ENCODE measurements around the gene AKR1C1. TPM values are rescaled to one million over a fixed set of nuclear protein-coding genes. Genes with fewer than 3 reads are reported as not detected.
A peak's percentile ranks its signal among the peaks of the same experiment; 100 is the strongest.
"Not testable (repeated sequence)": the region's sequence is repeated elsewhere in the genome, so short reads cannot be mapped to it uniquely, and the experiment has no call there.

The AKR1C1 gene
- total RNA-seq, 2 donors from 2014 or later = 60.3 to 174 TPM

DNA sequence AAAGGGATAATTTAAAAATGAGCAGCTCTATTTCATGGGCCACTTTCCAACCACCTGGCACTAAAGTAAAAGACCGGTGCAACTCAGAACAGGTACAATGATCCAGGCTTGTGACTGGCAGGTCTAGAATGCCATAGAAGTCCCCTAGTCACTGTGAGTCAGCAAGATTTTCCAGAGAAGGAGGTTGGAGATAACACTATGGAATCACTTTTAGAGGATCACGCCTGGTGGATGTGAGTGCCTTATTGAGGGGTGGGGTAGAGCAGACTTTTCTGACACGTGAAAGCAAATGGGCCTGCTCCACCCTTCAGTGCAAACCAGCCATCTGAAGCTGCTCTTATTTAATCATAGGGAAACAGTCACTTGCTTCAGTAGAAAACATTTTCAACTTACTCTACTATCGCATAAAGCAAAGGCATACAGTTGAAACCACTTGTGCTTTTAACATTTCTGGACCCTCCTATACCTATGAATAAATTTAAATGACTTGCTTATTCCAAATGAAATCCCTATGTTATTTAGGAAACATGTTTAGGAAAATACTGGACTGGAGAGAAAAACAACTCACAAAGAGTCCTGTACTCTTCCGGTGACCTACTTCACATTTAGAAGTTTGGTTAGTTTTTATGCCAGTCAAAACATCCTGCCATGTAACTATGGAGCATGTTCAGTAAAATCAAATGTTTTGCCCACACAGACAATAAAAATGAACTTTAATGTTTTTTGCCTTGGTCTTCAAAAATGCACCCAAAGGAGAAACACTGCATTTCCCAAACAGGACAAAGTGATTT lies 21.5 kb upstream of the AKR1C1 start:
- no peak for DNase-seq (ENCODE audit: low spot score)
- Histone ChIP-seq H3K36me3 (no peaks in the 10 kb centered on the region), H3K27me3 (no peaks in the 10 kb centered on the region), H3K4me3 (no peak overlapping the region), H3K4me1 (peaks cover 0 to 20% of the 10 kb centered on the region in 2 donors), H3K27ac (peak overlapping the region; percentile 64 to 73), H3K9me3 (no peaks in the 10 kb centered on the region)
- TF ChIP-seq, protein P1, sequence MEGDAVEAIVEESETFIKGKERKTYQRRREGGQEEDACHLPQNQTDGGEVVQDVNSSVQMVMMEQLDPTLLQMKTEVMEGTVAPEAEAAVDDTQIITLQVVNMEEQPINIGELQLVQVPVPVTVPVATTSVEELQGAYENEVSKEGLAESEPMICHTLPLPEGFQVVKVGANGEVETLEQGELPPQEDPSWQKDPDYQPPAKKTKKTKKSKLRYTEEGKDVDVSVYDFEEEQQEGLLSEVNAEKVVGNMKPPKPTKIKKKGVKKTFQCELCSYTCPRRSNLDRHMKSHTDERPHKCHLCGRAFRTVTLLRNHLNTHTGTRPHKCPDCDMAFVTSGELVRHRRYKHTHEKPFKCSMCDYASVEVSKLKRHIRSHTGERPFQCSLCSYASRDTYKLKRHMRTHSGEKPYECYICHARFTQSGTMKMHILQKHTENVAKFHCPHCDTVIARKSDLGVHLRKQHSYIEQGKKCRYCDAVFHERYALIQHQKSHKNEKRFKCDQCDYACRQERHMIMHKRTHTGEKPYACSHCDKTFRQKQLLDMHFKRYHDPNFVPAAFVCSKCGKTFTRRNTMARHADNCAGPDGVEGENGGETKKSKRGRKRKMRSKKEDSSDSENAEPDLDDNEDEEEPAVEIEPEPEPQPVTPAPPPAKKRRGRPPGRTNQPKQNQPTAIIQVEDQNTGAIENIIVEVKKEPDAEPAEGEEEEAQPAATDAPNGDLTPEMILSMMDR (IDR thresholded peaks at IDR 0.05) = no peak

GRCh38 chr10:4942931-4943330 lies 20.3 kb upstream of the AKR1C1 start:
- not testable (repeated sequence) for H3K4me3 ChIP-seq, H3K36me3 ChIP-seq, H3K27me3 ChIP-seq, H3K9me3 ChIP-seq
- peak; percentile 70 for DNase-seq (ENCODE audit: low spot score)
- TF ChIP-seq, protein P1 (IDR thresholded peaks at IDR 0.05) = peak in 1 of 2 donors; percentile 28
- H3K27ac ChIP-seq = peak overlapping the region; percentile 64 to 73
- H3K4me1 ChIP-seq = peaks cover 0 to 26% of the 10 kb centered on the region in 2 donors

DNA sequence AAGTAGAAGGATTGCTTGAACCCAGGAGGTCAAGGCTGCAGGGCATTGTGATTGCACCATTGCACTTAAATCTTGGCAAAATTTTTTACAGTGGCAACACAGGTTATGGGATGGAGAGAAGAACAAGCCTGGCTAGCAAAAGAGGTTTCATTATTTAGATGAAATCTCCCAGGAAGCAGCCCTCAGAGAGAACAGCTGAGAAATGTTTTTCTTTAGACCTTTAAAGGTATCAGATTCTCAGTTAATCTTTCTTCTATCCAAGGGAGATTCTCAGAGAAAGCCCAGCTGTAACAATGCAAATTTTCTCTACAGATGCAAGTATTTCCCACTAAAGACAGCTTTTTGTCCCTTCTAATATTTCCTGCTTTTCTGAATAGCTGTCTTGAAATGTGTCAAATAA lies 19.8 kb upstream of the AKR1C1 start:
- H3K9me3 ChIP-seq; H3K4me3 ChIP-seq; H3K36me3 ChIP-seq; H3K27me3 ChIP-seq; DNase-seq (ENCODE audit: low spot score): not testable (repeated sequence)
- Histone ChIP-seq H3K27ac (peak overlapping the region; percentile 64 to 73), H3K4me1 (peaks cover 0 to 30% of the 10 kb centered on the region in 2 donors)

DNA sequence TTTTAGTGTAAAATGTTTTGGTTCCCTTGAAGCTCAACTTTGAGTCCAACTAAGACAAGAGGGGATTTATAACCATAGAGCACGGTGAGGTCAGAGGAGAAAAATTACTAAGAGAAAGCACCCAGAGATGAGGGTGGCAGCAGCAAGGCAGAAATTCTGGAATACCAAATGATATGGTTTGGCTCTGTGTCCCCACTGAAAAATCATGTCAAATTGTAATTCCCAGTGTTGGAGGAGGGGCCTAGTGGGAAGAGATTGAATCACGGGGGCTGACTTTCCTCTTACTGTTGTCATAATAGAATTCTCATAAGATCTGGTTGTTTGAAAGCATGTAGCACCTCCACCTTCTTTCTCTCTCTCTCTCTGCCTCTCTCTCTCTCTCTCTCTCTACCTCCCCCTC lies 19.4 kb upstream of the AKR1C1 start:
- Histone ChIP-seq H3K4me3 (no peak overlapping the region), H3K4me1 (peaks cover 0 to 35% of the 10 kb centered on the region in 2 donors), H3K36me3 (no peaks in the 10 kb centered on the region), H3K9me3 (no peaks in the 10 kb centered on the region), H3K27ac (peak overlapping the region; percentile 64 to 73), H3K27me3 (no peaks in the 10 kb centered on the region)
- TF ChIP-seq, protein P1 (IDR thresholded peaks at IDR 0.05) = no peak
- no peak for DNase-seq (ENCODE audit: low spot score)

- Histone ChIP-seq H3K36me3 (no peaks in the 10 kb centered on the region), H3K9me3 (no peaks in the 10 kb centered on the region), H3K27me3 (no peaks in the 10 kb centered on the region), H3K4me1 (peaks cover 0 to 38% of the 10 kb centered on the region in 2 donors), H3K27ac (peak overlapping the region in 1 of 2 donors; percentile 64), H3K4me3 (no peak overlapping the region)
- DNase-seq (ENCODE audit: low spot score) = no peak
- TF ChIP-seq, protein P1 (IDR thresholded peaks at IDR 0.05) = no peak
Measured at GRCh38 chr10:4944841-4945240, 18.4 kb upstream of the AKR1C1 start.

- H3K27ac ChIP-seq = peak overlapping the region in 1 of 2 donors; percentile 70
- H3K4me1 ChIP-seq = peaks cover 0 to 38% of the 10 kb centered on the region in 2 donors
Measured at GRCh38 chr10:4945766-4946717, 17.2 kb upstream of the AKR1C1 start.

More at GRCh38 chr10:4945766-4946717, 17.2 kb upstream of the AKR1C1 start:
- no peaks in the 10 kb centered on the region for H3K27me3 ChIP-seq
- H3K9me3 ChIP-seq = no peaks in the 10 kb centered on the region
- no peak for DNase-seq (ENCODE audit: low spot score)
- H3K4me3 ChIP-seq = no peak overlapping the region
- no peaks in the 10 kb centered on the region for H3K36me3 ChIP-seq
- TF ChIP-seq, protein P1 (IDR thresholded peaks at IDR 0.05) = no peak
